HG03139 (cell line): ENCODE measurements around the gene PRG2.
"Not testable (repeated sequence)": the region's sequence is repeated elsewhere in the genome, so short reads cannot be mapped to it uniquely, and the experiment has no call there.

Source experiments
- ATAC-seq: cut with Tn5 transposase; IDR thresholded peaks from one replicate; pipeline ENCODE4 v1.9.1; 2021; ENCODE audit not compliant: unreplicated experiment

Gene PRG2

GRCh38 chr11:57421066-57421465 is 30.6 kb upstream of the PRG2 start:
- ATAC-seq = no peak

GRCh38 chr11:57419146-57419545 is 28.7 kb upstream of the PRG2 start:
- ATAC-seq = no peak

GRCh38 chr11:57418131-57418530 is 27.7 kb upstream of the PRG2 start:
- ATAC-seq = no peak

- ATAC-seq = no peak
These were observed 26.6 kb upstream of the PRG2 start for GRCh38 chr11:57417056-57417455.

- no peak for ATAC-seq
These were observed 26.0 kb upstream of the PRG2 start for GRCh38 chr11:57416436-57416835.

GRCh38 chr11:57414612-57415212 is 24.3 kb upstream of the PRG2 start:
- ATAC-seq = no peak

GRCh38 chr11:57413681-57414080 is 23.2 kb upstream of the PRG2 start:
- no peak for ATAC-seq

- ATAC-seq = no peak
These were observed 19.8 kb upstream of the PRG2 start for GRCh38 chr11:57410287-57410686.

- ATAC-seq = no peak
These were observed 19.1 kb upstream of the PRG2 start for GRCh38 chr11:57409321-57410100.

- ATAC-seq = no peak
These were observed 18.3 kb upstream of the PRG2 start for GRCh38 chr11:57408771-57409170.

- ATAC-seq = no peak
These were observed 17.6 kb upstream of the PRG2 start for GRCh38 chr11:57407941-57408475.

- no peak for ATAC-seq
These were observed 16.8 kb upstream of the PRG2 start for GRCh38 chr11:57407010-57407920.

- ATAC-seq = peak; percentile 87
These were observed 16.0 kb upstream of the PRG2 start for GRCh38 chr11:57406337-57406904.

GRCh38 chr11:57405271-57405860 is 14.9 kb upstream of the PRG2 start:
- ATAC-seq = no peak

GRCh38 chr11:57403802-57404147 is 13.3 kb upstream of the PRG2 start:
- no peak for ATAC-seq

- not testable (repeated sequence) for ATAC-seq
These were observed 12.8 kb upstream of the PRG2 start for GRCh38 chr11:57403003-57403801.

GRCh38 chr11:57402188-57403002 is 11.9 kb upstream of the PRG2 start:
- ATAC-seq = no peak

GRCh38 chr11:57399972-57400578 is 9.6 kb upstream of the PRG2 start:
- no peak for ATAC-seq

GRCh38 chr11:57399221-57399620 is 8.8 kb upstream of the PRG2 start:
- no peak for ATAC-seq
